Neural crest cell (in vitro differentiated cells): ENCODE measurements around the gene KBTBD13. TPM values are rescaled to one million over a fixed set of nuclear protein-coding genes. Genes with fewer than 3 reads are reported as not detected.
"Not testable (repeated sequence)": the region's sequence is repeated elsewhere in the genome, so short reads cannot be mapped to it uniquely, and the experiment has no call there.

Experiments used
- DNase-seq: peaks from one replicate; pipeline ENCODE4 v3.0.0; 2021; ENCODE audit warnings: low read depth, mixed read lengths, low spot score
- H3K27ac Mint-ChIP-seq: one replicate; pipeline ENCODE4 v1.8.0; 2021; ENCODE audit warnings: mild to moderate bottlenecking, mixed read lengths; ENCODE audit not compliant: unreplicated experiment
- H3K27me3 Mint-ChIP-seq: 2 replicates; pipeline ENCODE4 v1.8.0; 2021; ENCODE audit warnings: low read depth, mild to moderate bottlenecking, mixed read lengths
- H3K36me3 Mint-ChIP-seq: 2 replicates; pipeline ENCODE4 v1.8.0; 2021; ENCODE audit warnings: low read depth, mild to moderate bottlenecking, mixed read lengths
- H3K4me1 Mint-ChIP-seq: 2 replicates; pipeline ENCODE4 v1.8.0; 2021; ENCODE audit warnings: mixed read lengths
- H3K4me3 Mint-ChIP-seq: one replicate; pipeline ENCODE4 v1.8.0; 2021; ENCODE audit warnings: mild to moderate bottlenecking, mixed read lengths
- H3K9me3 Mint-ChIP-seq: 2 replicates; pipeline ENCODE4 v1.8.0; 2021; ENCODE audit warnings: mixed read lengths
- CTCF ChIP-seq: fragments of 200-600 bp; sonication (generic); conservative IDR thresholded peaks from 2 replicates; pipeline ENCODE4 v1.5.0; 2021; ENCODE audit warnings: antibody characterized with exemption, mild to moderate bottlenecking
- total RNA-seq: library from RNA; stranded (reverse); gene quantifications from 2 replicates; pipeline ENCODE4 v1.2.1, GENCODE V29; 2021

The KBTBD13 gene
- total RNA-seq, 1 donor from 2014 or later: not detected

- no peak overlapping the region for H3K27ac Mint-ChIP-seq
- no peak for DNase-seq
- TF ChIP-seq CTCF: no peak
- H3K4me3 Mint-ChIP-seq: no peak overlapping the region
- peaks cover 5% of the 10 kb centered on the region for H3K4me1 Mint-ChIP-seq
- H3K36me3 Mint-ChIP-seq: peaks cover 15% of the 10 kb centered on the region
- no peaks in the 10 kb centered on the region for H3K27me3 Mint-ChIP-seq
- H3K9me3 Mint-ChIP-seq: no peaks in the 10 kb centered on the region
Measured at GRCh38 chr15:65099336-65099735, 22.8 kb downstream of the KBTBD13 start.

DNA sequence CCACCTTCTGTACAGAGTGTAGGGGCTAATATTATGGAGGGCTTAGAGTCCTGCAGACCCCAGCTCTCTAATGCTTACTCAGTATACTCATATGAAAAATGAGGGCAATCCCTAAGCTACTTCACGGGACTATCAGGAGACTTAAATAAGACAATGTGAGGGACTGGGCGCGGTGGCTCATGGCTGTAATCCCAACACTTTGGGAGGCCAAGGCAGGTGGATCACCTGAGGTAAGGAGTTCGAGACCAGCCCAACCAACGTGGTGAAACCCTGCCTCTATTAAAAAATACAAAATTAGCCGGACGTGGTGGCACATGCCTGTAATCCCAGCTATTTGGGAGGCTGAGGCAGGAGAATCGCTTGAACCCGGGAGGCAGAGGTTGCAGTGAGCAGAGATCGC lies 23.3 kb downstream of the KBTBD13 start:
- H3K9me3 Mint-ChIP-seq, DNase-seq, H3K4me3 Mint-ChIP-seq, H3K27ac Mint-ChIP-seq, H3K27me3 Mint-ChIP-seq, H3K4me1 Mint-ChIP-seq: not testable (repeated sequence)
- peaks cover 15% of the 10 kb centered on the region for H3K36me3 Mint-ChIP-seq

- TF ChIP-seq CTCF: no peak
- no peak for DNase-seq
- Mint-ChIP-seq H3K27ac (no peak overlapping the region), H3K4me3 (no peak overlapping the region), H3K9me3 (no peaks in the 10 kb centered on the region), H3K27me3 (no peaks in the 10 kb centered on the region), H3K4me1 (peaks cover 5% of the 10 kb centered on the region), H3K36me3 (peaks cover 15% of the 10 kb centered on the region)
Measured at GRCh38 chr15:65100442-65100841, 23.9 kb downstream of the KBTBD13 start.

- peaks cover 19% of the 10 kb centered on the region for H3K36me3 Mint-ChIP-seq
- peak; percentile 86 for TF ChIP-seq CTCF
- H3K27ac Mint-ChIP-seq: peak overlapping the region; percentile 14
- H3K9me3 Mint-ChIP-seq: no peaks in the 10 kb centered on the region
- H3K27me3 Mint-ChIP-seq: no peaks in the 10 kb centered on the region
- peak; percentile 84 for DNase-seq
- peaks cover 5% of the 10 kb centered on the region for H3K4me1 Mint-ChIP-seq
- no peak overlapping the region for H3K4me3 Mint-ChIP-seq
Measured at GRCh38 chr15:65101411-65101890, 24.9 kb downstream of the KBTBD13 start.

DNA sequence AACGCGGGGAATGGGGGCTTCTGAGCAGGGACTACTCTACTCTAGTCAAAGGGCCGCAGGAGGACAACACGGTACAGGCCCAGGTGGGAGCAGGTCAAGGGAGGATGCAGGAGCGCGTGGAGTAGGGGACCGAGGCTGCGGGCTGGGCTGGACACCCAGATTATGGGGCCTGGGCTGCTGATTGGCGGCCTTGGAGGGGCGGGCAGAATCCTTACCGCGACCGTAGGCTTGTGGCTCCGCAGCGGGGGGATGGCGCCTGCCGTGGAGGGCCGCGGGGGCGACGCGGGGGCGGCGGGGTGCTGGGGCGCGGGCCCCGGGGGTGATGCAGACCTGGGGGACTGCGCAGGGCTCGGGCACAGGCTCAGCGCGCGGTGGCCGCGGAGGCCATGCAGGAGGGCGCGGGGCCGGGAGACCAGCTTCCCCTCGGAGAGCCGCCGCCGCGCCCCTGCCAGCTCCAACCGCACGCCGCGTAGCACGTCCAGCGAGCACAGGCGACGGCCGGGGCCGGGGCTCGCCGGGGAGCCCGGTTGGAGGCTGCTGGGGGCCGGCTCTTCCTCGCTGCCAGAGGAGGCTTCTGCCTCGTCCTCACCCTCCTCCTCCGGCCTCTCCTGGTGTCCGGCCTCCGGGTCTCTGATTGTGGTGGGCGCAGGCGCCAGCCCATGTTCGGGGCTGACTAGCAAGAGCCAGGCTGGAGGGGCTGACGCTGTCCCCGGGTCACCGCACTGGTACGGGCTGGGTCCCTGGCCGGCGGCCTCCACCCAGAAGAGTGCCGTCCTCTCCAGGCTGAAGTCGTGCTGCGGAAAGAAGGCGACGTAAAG lies 25.6 kb downstream of the KBTBD13 start:
- no peak overlapping the region for H3K4me3 Mint-ChIP-seq
- no peak overlapping the region for H3K27ac Mint-ChIP-seq
- peak; percentile 5 for TF ChIP-seq CTCF

DNA sequence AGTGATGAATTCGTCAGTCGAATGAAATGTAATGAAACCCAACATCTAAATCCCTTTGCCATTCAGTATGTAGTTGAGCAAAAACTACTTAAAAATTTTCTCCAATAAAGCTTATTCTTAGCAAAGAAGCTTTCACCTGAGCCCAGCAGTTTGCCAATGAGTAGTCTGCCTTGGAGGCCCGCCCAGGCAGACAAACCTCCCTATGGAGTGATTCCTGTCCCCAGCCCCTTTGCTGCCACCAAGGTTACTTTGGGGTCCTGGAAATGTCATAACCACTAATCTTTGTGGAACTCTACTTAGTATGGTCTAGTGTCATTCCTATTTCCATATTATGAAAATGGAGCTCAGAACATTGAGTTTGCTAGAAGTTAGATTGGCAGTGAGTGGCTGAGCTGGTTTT lies 26.4 kb downstream of the KBTBD13 start:
- DNase-seq: no peak
- no peak for TF ChIP-seq CTCF
- no peaks in the 10 kb centered on the region for H3K9me3 Mint-ChIP-seq
- H3K27me3 Mint-ChIP-seq: no peaks in the 10 kb centered on the region
- no peak overlapping the region for H3K4me3 Mint-ChIP-seq
- no peak overlapping the region for H3K27ac Mint-ChIP-seq
- peaks cover 5% of the 10 kb centered on the region for H3K4me1 Mint-ChIP-seq
- H3K36me3 Mint-ChIP-seq: peaks cover 19% of the 10 kb centered on the region

More for the DNA sequence above, 25.6 kb downstream of the KBTBD13 start:
- Mint-ChIP-seq H3K4me1 (peaks cover 5% of the 10 kb centered on the region), H3K36me3 (peaks cover 19% of the 10 kb centered on the region), H3K27me3 (no peaks in the 10 kb centered on the region), H3K9me3 (no peaks in the 10 kb centered on the region)
- DNase-seq: no peak
